ENCODE data around the gene SUSD6. TPM values are rescaled to one million over a fixed set of nuclear protein-coding genes. Genes with fewer than 3 reads are reported as not detected.

SUSD6 gene
- total RNA-seq, 1 donor from 2014 or later: 49.0 TPM

DNA sequence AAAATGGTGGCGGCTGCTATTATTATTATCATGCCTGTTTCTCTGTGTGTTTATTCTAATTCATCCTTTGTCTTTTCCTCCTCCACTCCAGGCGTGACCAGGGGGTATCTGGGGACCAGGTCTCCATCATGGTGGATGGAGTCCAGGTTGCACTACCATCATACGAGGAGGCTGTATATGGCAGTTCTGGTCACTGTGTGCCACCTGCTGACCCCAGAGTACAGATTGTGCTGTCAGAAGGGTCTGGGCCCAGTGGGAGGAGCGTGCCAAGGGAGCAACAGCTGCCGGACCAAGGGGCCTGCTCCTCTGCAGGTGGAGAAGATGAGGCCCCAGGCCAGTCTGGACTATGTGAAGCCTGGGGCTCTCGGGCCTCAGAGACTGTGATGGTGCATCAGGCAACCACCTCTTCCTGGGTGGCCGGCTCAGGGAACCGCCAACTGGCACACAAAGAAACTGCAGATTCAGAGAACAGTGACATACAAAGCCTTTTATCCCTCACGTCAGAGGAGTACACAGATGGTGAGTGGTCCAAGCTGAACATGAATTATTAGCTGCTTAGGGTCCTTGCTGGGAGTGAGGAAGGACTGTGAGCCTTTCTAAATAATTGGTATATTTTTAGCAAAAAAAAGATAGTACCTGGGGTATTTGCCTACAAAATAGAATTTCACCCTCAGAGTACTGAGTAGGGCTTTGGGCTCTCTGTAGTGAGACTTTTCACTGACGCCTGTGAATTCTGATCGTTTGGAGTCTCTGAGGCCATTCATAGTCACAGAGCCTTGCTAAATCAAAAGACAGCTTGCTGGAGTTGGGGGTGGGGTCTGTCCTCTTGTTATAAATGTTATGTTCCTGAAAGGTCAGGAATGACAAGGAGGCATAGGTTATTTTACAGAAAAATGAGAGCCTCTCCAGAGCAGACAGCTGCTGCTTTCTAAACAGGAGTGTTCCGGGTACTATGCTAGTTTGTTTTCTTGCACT is 97.5 kb downstream of the SUSD6 start:
- H3K27me3 ChIP-seq (ENCODE audit: control insufficient read depth, insufficient read depth, low read length): no peaks in the 10 kb centered on the region
- TF ChIP-seq CTCF (IDR thresholded peaks at IDR 0.05; ENCODE audit: insufficient read depth, low read length, poor library complexity, severe bottlenecking): peak; percentile 33
- no peak for DNase-seq (ENCODE audit: low read depth)
- H3K36me3 ChIP-seq (ENCODE audit: control insufficient read depth, insufficient read depth, low read length): no peaks in the 10 kb centered on the region
- H3K4me3 ChIP-seq (ENCODE audit: low read depth, low read length): no peak overlapping the region

DNA sequence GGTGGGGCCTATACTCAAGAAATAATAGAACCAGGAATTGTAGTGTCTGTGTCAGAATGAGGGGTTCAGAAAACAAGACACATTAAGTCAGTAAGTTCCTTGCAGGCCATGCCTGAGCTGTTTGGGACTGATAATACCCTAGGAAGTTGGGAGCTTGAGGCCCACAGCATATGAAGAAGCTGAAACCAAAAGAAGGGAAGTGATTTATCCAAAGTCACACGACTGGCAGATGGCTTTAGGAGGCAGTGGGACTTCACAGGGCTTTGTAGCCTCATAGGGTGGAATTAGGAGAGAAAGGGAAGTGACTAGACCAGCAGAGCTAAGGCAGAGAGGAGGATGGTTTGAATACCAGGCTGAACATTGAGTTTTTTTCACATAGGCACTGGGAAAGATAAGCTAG is 99.0 kb downstream of the SUSD6 start:
- no peak for TF ChIP-seq CTCF (IDR thresholded peaks at IDR 0.05; ENCODE audit: insufficient read depth, low read length, poor library complexity, severe bottlenecking)
- no peak for DNase-seq (ENCODE audit: low read depth)
- no peaks in the 10 kb centered on the region for H3K27me3 ChIP-seq (ENCODE audit: control insufficient read depth, insufficient read depth, low read length)
- H3K36me3 ChIP-seq (ENCODE audit: control insufficient read depth, insufficient read depth, low read length): no peaks in the 10 kb centered on the region
- H3K4me3 ChIP-seq (ENCODE audit: low read depth, low read length): no peak overlapping the region

DNA sequence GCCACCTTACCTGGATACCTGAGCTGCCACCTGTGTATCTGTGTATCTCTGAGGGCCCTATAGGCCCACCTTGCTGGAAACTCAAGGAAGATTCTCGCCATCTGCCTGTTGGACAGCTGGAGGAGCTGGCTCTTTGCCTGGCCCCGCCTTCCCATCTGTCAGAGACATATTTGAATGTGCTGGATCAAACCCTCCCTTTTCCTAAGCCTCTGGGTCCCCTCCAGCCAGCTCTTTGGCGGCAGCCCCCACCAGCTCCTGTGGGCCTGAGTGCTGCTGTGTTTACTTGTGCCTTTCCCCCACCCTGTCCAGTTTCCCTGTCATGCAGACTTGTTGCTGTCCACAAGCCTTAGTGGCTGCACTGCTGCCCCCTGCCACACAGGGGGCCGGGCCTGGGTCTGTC is 99.7 kb downstream of the SUSD6 start:
- TF ChIP-seq CTCF (IDR thresholded peaks at IDR 0.05; ENCODE audit: insufficient read depth, low read length, poor library complexity, severe bottlenecking): no peak
- H3K36me3 ChIP-seq (ENCODE audit: control insufficient read depth, insufficient read depth, low read length): no peaks in the 10 kb centered on the region
- DNase-seq (ENCODE audit: low read depth): no peak

DNA sequence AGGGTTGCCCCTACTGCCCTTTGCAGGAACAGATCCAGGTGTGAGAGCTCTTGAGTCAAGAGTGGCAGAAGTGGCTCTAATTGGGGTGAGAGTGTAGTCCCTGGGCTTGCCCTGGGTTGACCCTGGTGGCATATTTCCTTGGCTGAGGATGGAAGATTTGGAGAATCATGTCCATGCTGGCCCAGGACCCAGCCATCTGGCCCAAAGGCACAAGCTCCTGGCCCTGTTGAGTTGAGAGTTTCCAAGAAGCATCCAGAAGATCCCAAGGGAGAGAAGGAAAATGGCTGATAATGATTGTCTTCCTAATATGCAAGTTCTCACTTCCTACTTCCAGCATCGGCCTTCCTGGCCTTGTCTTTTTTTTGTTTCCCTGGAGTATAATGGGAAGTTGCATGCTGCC is 100.1 kb downstream of the SUSD6 start:
- DNase-seq (ENCODE audit: low read depth): no peak
- TF ChIP-seq CTCF (IDR thresholded peaks at IDR 0.05; ENCODE audit: insufficient read depth, low read length, poor library complexity, severe bottlenecking): no peak
- Histone ChIP-seq H3K27me3 (ENCODE audit: control insufficient read depth, insufficient read depth, low read length) (no peaks in the 10 kb centered on the region), H3K36me3 (ENCODE audit: control insufficient read depth, insufficient read depth, low read length) (no peaks in the 10 kb centered on the region), H3K4me3 (ENCODE audit: low read depth, low read length) (no peak overlapping the region)

More for the DNA sequence above, 99.7 kb downstream of the SUSD6 start:
- no peaks in the 10 kb centered on the region for H3K27me3 ChIP-seq (ENCODE audit: control insufficient read depth, insufficient read depth, low read length)
- H3K4me3 ChIP-seq (ENCODE audit: low read depth, low read length): no peak overlapping the region

DNA sequence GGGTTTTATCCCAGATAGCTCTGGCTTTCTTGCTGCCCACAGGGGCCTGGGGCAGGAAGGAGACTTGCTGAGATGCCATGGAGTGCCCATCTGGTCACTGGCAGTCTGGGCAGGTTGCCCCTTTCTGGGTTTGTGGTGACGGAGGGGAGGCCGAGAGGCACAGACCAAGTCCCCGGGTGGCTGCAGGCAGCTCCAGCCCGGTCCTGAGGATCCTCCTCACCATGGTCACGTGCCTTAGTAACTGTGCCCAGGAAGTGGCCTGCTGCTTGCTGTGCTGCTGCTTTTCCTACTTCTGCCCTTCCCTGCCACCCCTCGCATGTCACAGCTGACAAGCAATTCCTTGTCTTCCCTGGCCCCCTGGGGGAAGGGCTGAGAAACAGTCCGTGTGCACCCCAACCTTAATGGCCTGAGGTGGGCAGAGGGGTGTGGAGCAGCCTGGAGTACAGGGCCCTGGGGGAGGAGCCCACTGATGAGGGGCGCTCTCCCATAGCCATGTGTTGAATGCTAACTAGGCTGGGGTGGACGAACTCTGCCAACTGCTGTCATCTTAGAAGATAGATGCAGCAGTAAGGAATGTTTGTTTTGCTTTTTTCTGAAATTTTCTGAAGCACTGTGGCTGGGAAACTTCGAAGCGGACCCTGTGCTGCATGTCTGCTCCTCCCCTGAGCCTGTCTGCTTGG is 100.6 kb downstream of the SUSD6 start:
- Histone ChIP-seq H3K27me3 (ENCODE audit: control insufficient read depth, insufficient read depth, low read length) (no peaks in the 10 kb centered on the region), H3K4me3 (ENCODE audit: low read depth, low read length) (no peak overlapping the region), H3K36me3 (ENCODE audit: control insufficient read depth, insufficient read depth, low read length) (no peaks in the 10 kb centered on the region)
- no peak for DNase-seq (ENCODE audit: low read depth)
- TF ChIP-seq CTCF (IDR thresholded peaks at IDR 0.05; ENCODE audit: insufficient read depth, low read length, poor library complexity, severe bottlenecking): no peak
